A172 (cell line): Measurements from ENCODE around the gene C16orf89. TPM values are rescaled to one million over a fixed set of nuclear protein-coding genes. Genes with fewer than 3 reads are reported as not detected.
A peak's percentile ranks its signal among the peaks of the same experiment; 100 is the strongest.

Experiments used
- DNase-seq: peaks from one replicate; pipeline ENCODE4 v3.0.0-alpha.2; 2015; ENCODE audit warnings: low spot score
- total RNA-seq: library from RNA; depleted of rRNA; stranded (reverse); fragments of >200 nt; shearing (Covaris generic); gene quantifications from 2 replicates; pipeline ENCODE4 v1.2.3, GENCODE V29; 2014

Gene C16orf89
- total RNA-seq, 1 experiment from 2014 or later, result not detected

GRCh38 chr16:5028950-5029475, 36.7 kb downstream of the C16orf89 start:
- DNase-seq, result no peak

- no peak for DNase-seq
Observed at GRCh38 chr16:5027575-5028235, 38.1 kb downstream of the C16orf89 start.

GRCh38 chr16:5027086-5027485, 38.7 kb downstream of the C16orf89 start:
- DNase-seq, result no peak

- no peak for DNase-seq
Observed at GRCh38 chr16:5026664-5027063, 39.1 kb downstream of the C16orf89 start.

GRCh38 chr16:5025171-5025632, 40.6 kb downstream of the C16orf89 start:
- DNase-seq, result no peak

- peak; percentile 72 for DNase-seq
Observed at GRCh38 chr16:5024632-5025031, 41.1 kb downstream of the C16orf89 start.

- no peak for DNase-seq
Observed at GRCh38 chr16:5022521-5022920, 43.2 kb downstream of the C16orf89 start.

- DNase-seq, result no peak
Observed at GRCh38 chr16:5020551-5020950, 45.2 kb downstream of the C16orf89 start.

- DNase-seq, result no peak
Observed at GRCh38 chr16:5019775-5020174, 46.0 kb downstream of the C16orf89 start.

- DNase-seq, result no peak
Observed at GRCh38 chr16:5018793-5019192, 47.0 kb downstream of the C16orf89 start.

- no peak for DNase-seq
Observed at GRCh38 chr16:5017678-5017969, 48.1 kb downstream of the C16orf89 start.

GRCh38 chr16:5016967-5017677, 48.6 kb downstream of the C16orf89 start:
- no peak for DNase-seq

- DNase-seq, result no peak
Observed at GRCh38 chr16:5015887-5016286, 49.9 kb downstream of the C16orf89 start.

- no peak for DNase-seq
Observed at GRCh38 chr16:5015351-5015750, 50.4 kb downstream of the C16orf89 start.

GRCh38 chr16:5012887-5013286, 52.9 kb downstream of the C16orf89 start:
- no peak for DNase-seq

- DNase-seq, result no peak
Observed at GRCh38 chr16:5011637-5012036, 54.1 kb downstream of the C16orf89 start.

GRCh38 chr16:5010576-5011329, 55.0 kb downstream of the C16orf89 start:
- DNase-seq, result no peak

GRCh38 chr16:5008311-5008731, 57.4 kb downstream of the C16orf89 start:
- DNase-seq, result no peak

GRCh38 chr16:5007256-5007655, 58.5 kb downstream of the C16orf89 start:
- DNase-seq, result no peak

- no peak for DNase-seq
Observed at GRCh38 chr16:5006348-5007193, 59.2 kb downstream of the C16orf89 start.

GRCh38 chr16:5005916-5006315, 59.8 kb downstream of the C16orf89 start:
- DNase-seq, result no peak

GRCh38 chr16:5004311-5004710, 61.4 kb downstream of the C16orf89 start:
- DNase-seq, result no peak
